Measurements from ENCODE around the gene PPP1R26.
"Not testable (repeated sequence)": the region's sequence is repeated elsewhere in the genome, so short reads cannot be mapped to it uniquely, and the experiment has no call there.

The PPP1R26 gene

GRCh38 chr9:135513351-135513846, 33.8 kb downstream of the PPP1R26 start:
- H3K4me3 ChIP-seq (ENCODE audit: low read depth, low read length), result no peak overlapping the region
- DNase-seq (ENCODE audit: low read depth), result no peak
- TF ChIP-seq, protein P1, sequence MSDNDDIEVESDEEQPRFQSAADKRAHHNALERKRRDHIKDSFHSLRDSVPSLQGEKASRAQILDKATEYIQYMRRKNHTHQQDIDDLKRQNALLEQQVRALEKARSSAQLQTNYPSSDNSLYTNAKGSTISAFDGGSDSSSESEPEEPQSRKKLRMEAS (IDR thresholded peaks at IDR 0.05; ENCODE audit: low read depth, low read length), result no peak
- TF ChIP-seq MYC (IDR thresholded peaks at IDR 0.05; ENCODE audit: low read depth, low read length), result no peak
- TF ChIP-seq CTCF (IDR thresholded peaks at IDR 0.05; ENCODE audit: low read depth, low read length), result no peak
- TF ChIP-seq POLR2A (IDR thresholded peaks at IDR 0.05; ENCODE audit: extremely low read depth, insufficient read length), result no peak

- DNase-seq (ENCODE audit: low read depth); H3K4me3 ChIP-seq (ENCODE audit: low read depth, low read length): not testable (repeated sequence)
These were observed 34.3 kb downstream of the PPP1R26 start for GRCh38 chr9:135513906-135514305.

DNA sequence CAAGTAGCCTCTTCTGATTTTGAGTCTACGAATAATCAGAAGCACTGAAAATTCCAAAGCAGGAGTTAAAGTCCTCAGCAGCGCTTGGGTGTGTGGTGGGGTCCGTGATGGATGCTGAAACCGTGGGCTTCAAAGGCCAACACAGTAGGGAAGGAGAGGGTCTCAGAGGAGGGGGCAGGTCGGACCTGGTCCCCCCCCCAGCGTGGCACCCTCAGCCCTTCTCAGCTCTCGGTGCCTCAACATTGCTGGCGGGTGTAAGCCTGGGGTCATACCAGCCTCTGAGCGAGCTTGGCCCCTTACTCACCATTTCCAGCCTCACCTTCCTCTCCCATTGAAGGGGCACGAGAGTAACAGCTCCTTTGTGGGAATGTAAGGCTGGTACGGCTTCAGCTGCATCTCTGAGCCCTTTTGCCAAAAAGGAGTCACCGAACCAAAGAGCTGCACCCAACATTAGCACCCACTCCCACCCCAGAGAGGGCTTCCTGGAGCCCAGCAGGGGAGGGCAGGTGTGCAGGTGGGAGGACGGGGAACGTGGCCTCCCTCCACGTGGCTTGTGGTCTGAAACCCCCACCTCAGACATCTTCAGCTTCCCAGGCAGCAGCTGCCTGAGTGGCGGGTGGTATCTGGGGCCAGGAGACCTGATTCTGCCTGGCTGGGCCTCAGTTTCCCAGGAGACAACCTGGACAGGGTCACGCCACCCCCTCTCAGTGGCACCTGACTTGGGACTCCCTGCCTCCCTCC, 34.9 kb downstream of the PPP1R26 start:
- no peak overlapping the region for H3K4me3 ChIP-seq (ENCODE audit: low read depth, low read length)
- DNase-seq (ENCODE audit: low read depth), result no peak
- TF ChIP-seq CTCF (IDR thresholded peaks at IDR 0.05; ENCODE audit: low read depth, low read length), result no peak
- TF ChIP-seq, protein P1 (IDR thresholded peaks at IDR 0.05; ENCODE audit: low read depth, low read length), result no peak
- no peak for TF ChIP-seq MYC (IDR thresholded peaks at IDR 0.05; ENCODE audit: low read depth, low read length)

GRCh38 chr9:135515083-135515951, 35.7 kb downstream of the PPP1R26 start:
- TF ChIP-seq CTCF (IDR thresholded peaks at IDR 0.05; ENCODE audit: low read depth, low read length) (no peak), MYC (IDR thresholded peaks at IDR 0.05; ENCODE audit: low read depth, low read length) (no peak), POLR2A (IDR thresholded peaks at IDR 0.05; ENCODE audit: extremely low read depth, insufficient read length) (no peak)
- TF ChIP-seq, protein P1 (IDR thresholded peaks at IDR 0.05; ENCODE audit: low read depth, low read length), result no peak
- no peak overlapping the region for H3K4me3 ChIP-seq (ENCODE audit: low read depth, low read length)
- DNase-seq (ENCODE audit: low read depth), result no peak

DNA sequence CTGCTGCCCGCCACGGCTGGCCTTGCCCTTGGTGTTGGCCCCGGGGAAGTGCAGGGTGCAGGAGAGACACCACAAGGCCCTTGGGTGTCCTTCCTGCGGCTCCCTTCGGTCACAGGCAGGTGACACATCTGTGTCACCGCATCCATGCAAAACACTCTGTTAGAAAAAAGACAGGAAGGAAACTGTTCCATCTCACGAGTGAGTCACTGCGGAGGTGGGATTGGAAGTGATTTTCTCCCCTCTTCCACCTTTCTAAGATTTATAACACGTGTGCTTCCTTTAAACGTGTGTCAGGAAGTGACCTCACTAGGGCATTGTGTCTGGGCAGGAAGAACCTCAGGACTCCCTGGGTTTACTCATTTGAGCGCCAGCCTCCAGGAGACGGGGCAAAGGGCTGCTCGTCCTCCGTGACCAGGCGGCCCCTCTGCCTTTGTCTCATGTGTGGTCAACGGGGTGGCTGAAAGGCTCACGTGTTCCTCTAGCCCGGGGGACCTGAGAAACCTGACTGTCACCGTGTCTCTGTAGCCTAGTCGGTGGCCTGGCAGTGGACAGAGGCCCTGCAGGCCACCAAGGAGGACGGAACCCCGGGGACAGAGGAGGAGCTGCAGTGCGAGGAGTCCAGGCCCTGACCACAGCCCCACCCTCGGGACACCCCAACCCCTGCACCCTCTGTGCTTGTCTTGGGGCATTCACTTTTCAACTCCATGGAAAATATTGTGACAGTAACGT, 36.7 kb downstream of the PPP1R26 start:
- TF ChIP-seq, protein P1 (IDR thresholded peaks at IDR 0.05; ENCODE audit: low read depth, low read length), result no peak
- TF ChIP-seq CTCF (IDR thresholded peaks at IDR 0.05; ENCODE audit: low read depth, low read length) (no peak), POLR2A (IDR thresholded peaks at IDR 0.05; ENCODE audit: extremely low read depth, insufficient read length) (no peak), MYC (IDR thresholded peaks at IDR 0.05; ENCODE audit: low read depth, low read length) (no peak)
- H3K4me3 ChIP-seq (ENCODE audit: low read depth, low read length), result no peak overlapping the region
- no peak for DNase-seq (ENCODE audit: low read depth)

All from NB4 (cell line).